ENCODE data around the gene SND1.

- TF ChIP-seq POLR2A (IDR thresholded peaks at IDR 0.05) (no peak), CTCF (IDR thresholded peaks at IDR 0.05) (no peak), POLR2AphosphoS5 (IDR thresholded peaks at IDR 0.05; ENCODE audit: insufficient read depth in 1 of 2, low read depth in 1 of 2) (no peak)
These were observed 368.2 kb downstream of the SND1 start for GRCh38 chr7:128020159-128020558.

All from vagina (tissue), 2 donors.